ENCODE results near the gene HOXB7.

HOXB7 gene

GRCh38 chr17:48630925-48631692 is 20.3 kb upstream of the HOXB7 start:
- TF ChIP-seq GATA1 (IDR thresholded peaks at IDR 0.05; ENCODE audit: low read depth, low read length) = no peak
- DNase-seq = peak; percentile 75 to 76

- no peak for DNase-seq
- TF ChIP-seq POLR2A (IDR thresholded peaks at IDR 0.05; ENCODE audit: low read length) = no peak
- no peak for TF ChIP-seq GATA1 (IDR thresholded peaks at IDR 0.05; ENCODE audit: low read depth, low read length)
These were observed 19.4 kb upstream of the HOXB7 start for GRCh38 chr17:48630009-48630924.

- no peak for DNase-seq
- TF ChIP-seq POLR2A (IDR thresholded peaks at IDR 0.05; ENCODE audit: low read length) (no peak), GATA1 (IDR thresholded peaks at IDR 0.05; ENCODE audit: low read depth, low read length) (no peak)
These were observed 18.6 kb upstream of the HOXB7 start for GRCh38 chr17:48629411-48629759.

GRCh38 chr17:48628649-48629410 is 18.0 kb upstream of the HOXB7 start:
- no peak for DNase-seq
- TF ChIP-seq POLR2A (IDR thresholded peaks at IDR 0.05; ENCODE audit: low read length) (no peak), GATA1 (IDR thresholded peaks at IDR 0.05; ENCODE audit: low read depth, low read length) (no peak)

GRCh38 chr17:48627623-48628521 is 17.1 kb upstream of the HOXB7 start:
- no peak for TF ChIP-seq GATA1 (IDR thresholded peaks at IDR 0.05; ENCODE audit: low read depth, low read length)
- no peak for TF ChIP-seq POLR2A (IDR thresholded peaks at IDR 0.05; ENCODE audit: low read length)
- no peak for DNase-seq

- DNase-seq = no peak
These were observed 16.3 kb upstream of the HOXB7 start for GRCh38 chr17:48627118-48627597.

GRCh38 chr17:48626245-48627117 is 15.7 kb upstream of the HOXB7 start, which contains the start of gene HOXB9:
Gene HOXB9, minus strand, starts transcription at chr17:48626358. Its CDS starts 89 bp downstream, at chr17:48626269.
- DNase-seq = peak; percentile 24 to 63
- TF ChIP-seq GATA1 (IDR thresholded peaks at IDR 0.05; ENCODE audit: low read depth, low read length) = no peak

More at GRCh38 chr17:48627118-48627597, 16.3 kb upstream of the HOXB7 start:
- TF ChIP-seq POLR2A (IDR thresholded peaks at IDR 0.05; ENCODE audit: low read length) = no peak
- no peak for TF ChIP-seq GATA1 (IDR thresholded peaks at IDR 0.05; ENCODE audit: low read depth, low read length)

- no peak for TF ChIP-seq POLR2A (IDR thresholded peaks at IDR 0.05; ENCODE audit: low read length)
- TF ChIP-seq GATA1 (IDR thresholded peaks at IDR 0.05; ENCODE audit: low read depth, low read length) = no peak
- peak; percentile 54 to 69 for DNase-seq
These were observed 14.9 kb upstream of the HOXB7 start for GRCh38 chr17:48625495-48626244.

- no peak for DNase-seq
- TF ChIP-seq POLR2A (IDR thresholded peaks at IDR 0.05; ENCODE audit: low read length) (no peak), GATA1 (IDR thresholded peaks at IDR 0.05; ENCODE audit: low read depth, low read length) (no peak)
These were observed 14.0 kb upstream of the HOXB7 start for GRCh38 chr17:48624544-48625494.

GRCh38 chr17:48624118-48624517 is 13.3 kb upstream of the HOXB7 start:
- no peak for DNase-seq
- TF ChIP-seq POLR2A (IDR thresholded peaks at IDR 0.05; ENCODE audit: low read length) (no peak), GATA1 (IDR thresholded peaks at IDR 0.05; ENCODE audit: low read depth, low read length) (no peak)
